GM23338 (cell line): ENCODE results near the gene TASP1. TPM values are rescaled to one million over a fixed set of nuclear protein-coding genes. Genes with fewer than 3 reads are reported as not detected.
"Not testable (repeated sequence)": the region's sequence is repeated elsewhere in the genome, so short reads cannot be mapped to it uniquely, and the experiment has no call there.

Experiments
- ATAC-seq: fragments of 200-7000 bp; cut with Tn5 transposase; 3 replicates; pipeline ENCODE4 v1.9.1; 2020
- DNase-seq: peaks from one replicate; pipeline ENCODE4 v3.0.0-alpha.2; 2015; ENCODE audit warnings: low spot score
- H2AFZ ChIP-seq: fragments of 200-600 bp; sonication (generic); 2 replicates; pipeline ENCODE4 v1.8.0; 2016; ENCODE audit warnings: antibody characterized with exemption, mild to moderate bottlenecking, moderate library complexity
- H3F3A ChIP-seq: fragments of 200-600 bp; sonication (generic); replicated peaks from 2 replicates; pipeline ENCODE4 v1.8.0; 2017; ENCODE audit warnings: antibody characterized with exemption, mixed run types, low read depth
- H3K27ac ChIP-seq: fragments of 200-600 bp; sonication (generic); 2 replicates; pipeline ENCODE4 v1.6.1; 2016; ENCODE audit warnings: low read depth
- H3K27me3 ChIP-seq: fragments of 200-600 bp; sonication (generic); 2 replicates; pipeline ENCODE4 v1.8.0; 2016; ENCODE audit warnings: mild to moderate bottlenecking, mixed run types, moderate library complexity; ENCODE audit not compliant: insufficient read depth
- H3K36me3 ChIP-seq: fragments of 200-600 bp; sonication (generic); 2 replicates; pipeline ENCODE4 v1.8.0; 2016; ENCODE audit warnings: mild to moderate bottlenecking; ENCODE audit not compliant: insufficient read depth
- H3K4me1 ChIP-seq: fragments of 200-600 bp; sonication (generic); 2 replicates; pipeline ENCODE4 v1.8.0; 2016; ENCODE audit warnings: mild to moderate bottlenecking, moderate library complexity; ENCODE audit not compliant: insufficient read depth
- H3K4me2 ChIP-seq: fragments of 200-600 bp; sonication (generic); 2 replicates; pipeline ENCODE4 v1.7.1; 2017; ENCODE audit warnings: mixed run types
- H3K4me3 ChIP-seq: fragments of 200-600 bp; sonication (generic); 2 replicates; pipeline ENCODE4 v1.6.1; 2016; ENCODE audit warnings: mixed run types
- H3K79me2 ChIP-seq: fragments of 200-600 bp; sonication (generic); replicated peaks from 2 replicates; pipeline ENCODE4 v1.8.0; 2017; ENCODE audit warnings: mild to moderate bottlenecking; ENCODE audit not compliant: insufficient read depth
- H3K9me2 ChIP-seq: fragments of 200-600 bp; sonication (generic); 2 replicates; pipeline ENCODE4 v1.8.0; 2017; ENCODE audit not compliant: insufficient read depth
- H4K20me1 ChIP-seq: fragments of 200-600 bp; sonication (generic); replicated peaks from 2 replicates; pipeline ENCODE4 v1.8.0; 2017; ENCODE audit warnings: mild to moderate bottlenecking; ENCODE audit not compliant: insufficient read depth
- H3K27ac Mint-ChIP-seq: 2 replicates; pipeline ENCODE4 v1.8.0; 2020; ENCODE audit warnings: inconsistent platforms, mild to moderate bottlenecking, moderate library complexity, mixed read lengths
- H3K27me3 Mint-ChIP-seq: 3 replicates; pipeline ENCODE4 v1.8.0; 2022; ENCODE audit warnings: low read depth, mild to moderate bottlenecking, moderate library complexity, mixed read lengths, inconsistent platforms; ENCODE audit not compliant: insufficient read depth, poor library complexity
- H3K36me3 Mint-ChIP-seq: 3 replicates; pipeline ENCODE4 v1.8.0; 2021; ENCODE audit warnings: low read depth, mild to moderate bottlenecking, inconsistent platforms, moderate library complexity, mixed read lengths
- H3K4me1 Mint-ChIP-seq: 3 replicates; pipeline ENCODE4 v1.8.0; 2020; ENCODE audit warnings: mild to moderate bottlenecking, inconsistent platforms, mixed read lengths
- H3K4me3 Mint-ChIP-seq: 3 replicates; pipeline ENCODE4 v1.8.0; 2021; ENCODE audit warnings: moderate library complexity, mild to moderate bottlenecking, inconsistent platforms, mixed read lengths
- H3K9me3 Mint-ChIP-seq: 3 replicates; pipeline ENCODE4 v1.8.0; 2020; ENCODE audit warnings: moderate library complexity, mild to moderate bottlenecking, inconsistent platforms, mixed read lengths
- CREB1 ChIP-seq: fragments of 250-450 bp; sonication (Bioruptor Pico); IDR thresholded peaks from 2 replicates; pipeline ENCODE4 v1.5.0; 2020; ENCODE audit warnings: low read depth, mild to moderate bottlenecking, moderate library complexity
- EZH2phosphoT487 ChIP-seq: fragments of 200-600 bp; sonication (generic); IDR thresholded peaks from one replicate; pipeline ENCODE4 v1.8.1; 2018; ENCODE audit warnings: antibody characterized with exemption; ENCODE audit not compliant: unreplicated experiment
- POLR2AphosphoS5 ChIP-seq: IDR thresholded peaks from 2 replicates; pipeline ENCODE4 v1.6.1; 2016; ENCODE audit warnings: antibody characterized with exemption, low read depth
- STAT1 ChIP-seq: IDR thresholded peaks from one replicate; pipeline ENCODE4 v1.6.1; 2016; ENCODE audit warnings: antibody characterized with exemption; ENCODE audit not compliant: unreplicated experiment
- ZNF114 ChIP-seq: fragments of 250-450 bp; sonication (Bioruptor Pico); IDR thresholded peaks from 2 replicates; pipeline ENCODE4 v1.5.0; 2020; ENCODE audit warnings: mild to moderate bottlenecking, moderate library complexity
- ZNF331 ChIP-seq: fragments of 250-450 bp; sonication (Bioruptor Pico); IDR thresholded peaks from 2 replicates; pipeline ENCODE4 v1.5.0; 2020; ENCODE audit warnings: low read depth, mild to moderate bottlenecking, moderate library complexity
- polyA plus RNA-seq: library from polyadenylated mRNA; unstranded; fragments of >200 nt; fragmentation: Nextera tagmentation; extraction: Ambion mirVana; gene quantifications from 2 replicates; pipeline ENCODE4 v1.2.1, GENCODE V29; 2016
- total RNA-seq: library from RNA; depleted of rRNA; stranded (reverse); fragments of >200 nt; shearing (Covaris generic); gene quantifications from 2 replicates; pipeline ENCODE4 v1.2.3, GENCODE V29; 2014
- TF ChIP-seq, protein P1 (sequence below): IDR thresholded peaks from one replicate; pipeline ENCODE4 v1.6.1; 2018; ENCODE audit warnings: antibody characterized with exemption; ENCODE audit not compliant: unreplicated experiment

Gene TASP1
- total and polyA plus RNA-seq, 2 experiments from 2014 or later, result 9.7 to 9.8 TPM

DNA sequence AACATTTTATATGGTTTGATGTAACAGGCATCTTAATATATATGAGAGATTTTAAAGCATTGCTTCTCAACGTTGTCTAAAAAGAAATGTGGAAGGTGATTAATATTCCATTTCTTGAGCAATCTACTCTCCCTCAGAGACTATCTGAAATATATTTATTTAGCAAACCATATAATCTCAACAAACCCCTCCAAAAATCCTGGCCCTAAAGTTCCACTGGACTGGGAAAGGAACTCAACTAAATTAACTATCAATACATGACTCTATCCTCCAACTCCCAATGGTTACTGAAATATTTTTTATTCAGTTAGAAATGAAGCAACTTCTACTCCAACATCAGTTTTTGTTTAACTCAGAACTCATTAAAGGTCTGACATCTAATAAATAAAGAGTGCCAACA, 6.3 kb downstream of the TASP1 start:
- DNase-seq (no peak), ATAC-seq (no peak)
- no peak overlapping the region for H3K27ac ChIP-seq
- Mint-ChIP-seq H3K27ac (no peak overlapping the region), H3K4me1 (peaks cover 12% of the 10 kb centered on the region), H3K36me3 (peaks cover 12% of the 10 kb centered on the region; the same call in 2 of the 3 replicates), H3K27me3 (no peaks in the 10 kb centered on the region), H3K9me3 (no peaks in the 10 kb centered on the region), H3K4me3 (no peak overlapping the region)
- H3F3A ChIP-seq, result no peaks in the 10 kb centered on the region
- no peak overlapping the region for H2AFZ ChIP-seq
- H3K36me3 ChIP-seq, result no peaks in the 10 kb centered on the region
- peaks cover 13% of the 10 kb centered on the region for H3K4me1 ChIP-seq
- TF ChIP-seq ZNF114 (CRISPR knock-in tag) (no peak), POLR2AphosphoS5 (no peak), STAT1 (no peak), EZH2phosphoT487 (no peak), CREB1 (CRISPR knock-in tag) (no peak), ZNF331 (no peak)
- TF ChIP-seq, protein P1, sequence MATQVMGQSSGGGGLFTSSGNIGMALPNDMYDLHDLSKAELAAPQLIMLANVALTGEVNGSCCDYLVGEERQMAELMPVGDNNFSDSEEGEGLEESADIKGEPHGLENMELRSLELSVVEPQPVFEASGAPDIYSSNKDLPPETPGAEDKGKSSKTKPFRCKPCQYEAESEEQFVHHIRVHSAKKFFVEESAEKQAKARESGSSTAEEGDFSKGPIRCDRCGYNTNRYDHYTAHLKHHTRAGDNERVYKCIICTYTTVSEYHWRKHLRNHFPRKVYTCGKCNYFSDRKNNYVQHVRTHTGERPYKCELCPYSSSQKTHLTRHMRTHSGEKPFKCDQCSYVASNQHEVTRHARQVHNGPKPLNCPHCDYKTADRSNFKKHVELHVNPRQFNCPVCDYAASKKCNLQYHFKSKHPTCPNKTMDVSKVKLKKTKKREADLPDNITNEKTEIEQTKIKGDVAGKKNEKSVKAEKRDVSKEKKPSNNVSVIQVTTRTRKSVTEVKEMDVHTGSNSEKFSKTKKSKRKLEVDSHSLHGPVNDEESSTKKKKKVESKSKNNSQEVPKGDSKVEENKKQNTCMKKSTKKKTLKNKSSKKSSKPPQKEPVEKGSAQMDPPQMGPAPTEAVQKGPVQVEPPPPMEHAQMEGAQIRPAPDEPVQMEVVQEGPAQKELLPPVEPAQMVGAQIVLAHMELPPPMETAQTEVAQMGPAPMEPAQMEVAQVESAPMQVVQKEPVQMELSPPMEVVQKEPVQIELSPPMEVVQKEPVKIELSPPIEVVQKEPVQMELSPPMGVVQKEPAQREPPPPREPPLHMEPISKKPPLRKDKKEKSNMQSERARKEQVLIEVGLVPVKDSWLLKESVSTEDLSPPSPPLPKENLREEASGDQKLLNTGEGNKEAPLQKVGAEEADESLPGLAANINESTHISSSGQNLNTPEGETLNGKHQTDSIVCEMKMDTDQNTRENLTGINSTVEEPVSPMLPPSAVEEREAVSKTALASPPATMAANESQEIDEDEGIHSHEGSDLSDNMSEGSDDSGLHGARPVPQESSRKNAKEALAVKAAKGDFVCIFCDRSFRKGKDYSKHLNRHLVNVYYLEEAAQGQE, result no peak
- peaks cover 62% of the 10 kb centered on the region for H3K79me2 ChIP-seq
- no peak overlapping the region for H3K4me3 ChIP-seq
- H3K9me2 ChIP-seq, result no peaks in the 10 kb centered on the region
- no peaks in the 10 kb centered on the region for H4K20me1 ChIP-seq
- no peak overlapping the region for H3K4me2 ChIP-seq
- no peaks in the 10 kb centered on the region for H3K27me3 ChIP-seq

DNA sequence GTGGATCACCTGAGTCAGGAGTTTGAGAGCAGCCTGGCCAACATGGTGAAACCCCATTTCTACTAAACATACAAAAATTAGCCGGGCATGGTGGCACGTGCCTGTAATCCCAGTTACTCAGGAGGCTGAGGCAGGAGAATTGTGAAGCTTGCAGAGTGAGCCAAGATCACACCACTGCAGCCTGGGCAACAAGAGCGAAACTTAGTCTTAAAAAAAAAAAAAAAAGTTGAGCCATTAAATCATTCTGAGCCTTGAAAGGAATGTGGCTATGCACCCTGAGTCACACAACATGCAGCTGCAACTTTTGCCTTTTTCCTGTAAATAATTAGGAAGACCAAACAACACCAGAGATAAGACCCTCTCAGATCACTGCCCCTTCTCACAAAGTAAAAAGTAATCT, 11.2 kb downstream of the TASP1 start:
- Histone ChIP-seq H3K4me2 (peak overlapping the region; percentile 48; the same call in 1 of the 2 replicates), H3K4me1 (peaks cover 34% of the 10 kb centered on the region), H3K27ac (peak overlapping the region; percentile 12; the same call in 1 of the 2 replicates), H3K79me2 (peaks cover 18% of the 10 kb centered on the region)
- H3K27ac Mint-ChIP-seq, result peak overlapping the region; percentile 69
- not testable (repeated sequence) for H4K20me1 ChIP-seq, H2AFZ ChIP-seq, H3F3A ChIP-seq, H3K27me3 Mint-ChIP-seq, H3K4me3 Mint-ChIP-seq, H3K9me3 Mint-ChIP-seq, H3K4me3 ChIP-seq, H3K9me2 ChIP-seq, H3K36me3 ChIP-seq, H3K27me3 ChIP-seq
- peaks cover 31% of the 10 kb centered on the region for H3K4me1 Mint-ChIP-seq
- peaks cover 14% of the 10 kb centered on the region; the same call in 2 of the 3 replicates for H3K36me3 Mint-ChIP-seq
- ATAC-seq, result peak; percentile 52; the same call in 2 of the 3 replicates
- peak; percentile 44 for DNase-seq

DNA sequence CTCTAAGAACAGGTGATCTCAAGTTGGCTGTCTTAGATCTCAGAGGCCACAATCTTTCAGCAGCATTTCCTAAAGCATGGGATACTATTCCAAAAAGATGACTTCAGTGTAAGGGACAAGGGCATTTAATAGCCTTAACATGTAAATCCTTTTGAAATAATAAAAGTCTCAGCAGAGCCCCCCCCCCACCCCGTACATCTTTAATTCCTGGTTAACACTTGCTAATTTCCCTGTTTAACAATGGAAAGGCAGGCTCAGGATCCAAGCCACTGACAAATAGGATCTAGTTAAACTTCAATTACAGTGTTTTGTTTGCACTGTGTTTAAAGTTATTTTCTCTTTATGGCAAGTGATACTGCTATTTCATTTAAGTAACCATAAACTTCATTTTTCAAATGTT, 12.0 kb downstream of the TASP1 start:
- peaks cover 34% of the 10 kb centered on the region for H3K4me1 ChIP-seq
- H3K27ac Mint-ChIP-seq, result peak overlapping the region; percentile 81
- H3K27ac ChIP-seq, result peak overlapping the region; percentile 71; the same call in 1 of the 2 replicates
- no peaks in the 10 kb centered on the region for H3K9me2 ChIP-seq
- peaks cover 31% of the 10 kb centered on the region for H3K4me1 Mint-ChIP-seq
- H3F3A ChIP-seq, result no peaks in the 10 kb centered on the region; the same call in 1 of the 2 replicates
- H4K20me1 ChIP-seq, result no peaks in the 10 kb centered on the region
- H3K36me3 ChIP-seq, result 0 out of 2 replicates have a peak, but pooled peaks cover 6% of the 10 kb centered on the region
- H3K4me3 Mint-ChIP-seq, result peak overlapping the region; percentile 28; the same call in 1 of the 3 replicates
- DNase-seq (peak; percentile 40), ATAC-seq (peak; percentile 80)
- no peaks in the 10 kb centered on the region for H3K27me3 ChIP-seq
- peaks cover 10% of the 10 kb centered on the region for H3K79me2 ChIP-seq
- peak overlapping the region; percentile 48 for H3K4me2 ChIP-seq
- H3K9me3 Mint-ChIP-seq, result no peaks in the 10 kb centered on the region
- no peak overlapping the region for H2AFZ ChIP-seq
- H3K4me3 ChIP-seq, result peak overlapping the region; percentile 17; the same call in 1 of the 2 replicates
- H3K27me3 Mint-ChIP-seq, result peaks cover 2% of the 10 kb centered on the region
- H3K36me3 Mint-ChIP-seq, result peaks cover 15% of the 10 kb centered on the region; the same call in 2 of the 3 replicates
- TF ChIP-seq ZNF331 (no peak), POLR2AphosphoS5 (no peak), EZH2phosphoT487 (no peak), STAT1 (no peak)
- TF ChIP-seq, protein P1, result no peak
